Measurements from ENCODE around the gene TOLLIP. TPM values are rescaled to one million over a fixed set of nuclear protein-coding genes. Genes with fewer than 3 reads are reported as not detected.

Gene TOLLIP
- total RNA-seq, 1 experiment from 2014 or later, result 32.3 TPM

DNA sequence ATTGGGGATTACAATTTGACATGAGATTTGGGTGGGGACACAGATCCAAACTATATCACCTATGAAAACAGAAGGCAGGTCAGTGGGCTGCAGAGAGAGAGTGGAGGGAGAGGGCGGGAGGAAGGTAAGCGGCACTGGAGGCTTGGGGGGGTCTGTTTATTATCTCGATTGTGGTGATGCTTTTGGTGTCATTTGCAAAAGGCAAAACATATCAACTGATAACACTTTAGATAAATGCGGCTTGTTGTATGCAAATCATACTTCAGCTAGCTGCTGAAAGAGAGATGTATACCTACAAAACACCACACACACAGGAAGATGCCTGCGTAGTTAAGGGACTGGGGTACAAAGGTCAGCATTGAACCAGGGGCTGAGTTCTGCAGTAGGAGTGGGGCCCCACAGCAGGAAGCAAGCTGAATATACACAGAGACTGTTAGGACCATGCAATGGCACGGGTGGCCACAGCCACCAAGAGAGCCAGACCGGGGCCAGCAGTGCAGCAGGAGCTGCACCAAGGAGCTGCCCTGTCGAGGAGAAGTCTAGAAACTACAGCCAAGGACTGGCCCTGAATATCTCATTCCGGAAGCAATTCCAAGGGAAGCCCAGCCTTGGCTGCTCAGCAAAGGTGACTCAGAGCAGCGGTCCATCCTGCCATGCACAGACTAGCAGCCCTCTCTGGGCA is 23.8 kb upstream of the TOLLIP start:
- Histone ChIP-seq H3K23me2 (ENCODE audit: insufficient read length, low read depth, low read length, poor library complexity, severe bottlenecking) (peaks cover 7% of the 10 kb centered on the region), H2BK5ac (ENCODE audit: insufficient read length, low read length) (no peak overlapping the region), H2BK20ac (ENCODE audit: low read depth, low read length, poor library complexity, severe bottlenecking) (no peak overlapping the region), H3K4me2 (ENCODE audit: insufficient read depth, insufficient read length, low read length) (no peak overlapping the region), H3K18ac (ENCODE audit: insufficient read length, low read depth, low read length) (no peak overlapping the region), H4K8ac (replicated peaks; ENCODE audit: insufficient read length, low read depth, low read length) (no peak overlapping the region), H2AK5ac (ENCODE audit: insufficient read length, low read length) (no peak overlapping the region), H4K91ac (ENCODE audit: insufficient read length, low read depth, low read length) (no peak overlapping the region), H3K79me2 (ENCODE audit: insufficient read depth, low read length) (no peaks in the 10 kb centered on the region), H3T11ph (ENCODE audit: low read length) (no peak overlapping the region), H3K27ac (ENCODE audit: insufficient read length, low read depth, low read length) (no peak overlapping the region), H2BK15ac (ENCODE audit: low read depth, low read length) (no peak overlapping the region), H3K23ac (ENCODE audit: insufficient read length, low read depth, low read length) (no peak overlapping the region), H3K4ac (ENCODE audit: low read depth, low read length) (no peak overlapping the region), H3K4me1 (ENCODE audit: insufficient read depth, low read length) (no peaks in the 10 kb centered on the region), H2BK120ac (ENCODE audit: low read depth, low read length, poor library complexity, severe bottlenecking) (no peak overlapping the region), H3K27me3 (ENCODE audit: insufficient read depth, low read length) (peaks cover 8% of the 10 kb centered on the region; the same call in 1 of the 2 replicates), H4K20me1 (ENCODE audit: control insufficient read depth, insufficient read depth, insufficient read length) (no peaks in the 10 kb centered on the region), H3K9ac (ENCODE audit: extremely low read depth, insufficient read length, low read length) (no peak overlapping the region), H3K14ac (ENCODE audit: insufficient read depth, low read length) (no peak overlapping the region), H3K56ac (ENCODE audit: insufficient read length, low read depth, low read length) (no peak overlapping the region), H3K79me1 (ENCODE audit: insufficient read depth, low read depth, low read length, poor library complexity, severe bottlenecking) (no peaks in the 10 kb centered on the region), H4K5ac (ENCODE audit: insufficient read length, low read depth, low read length) (no peak overlapping the region), H2BK12ac (ENCODE audit: insufficient read length, low read depth, low read length) (no peak overlapping the region), H2AFZ (ENCODE audit: low read length) (no peak overlapping the region), H3K9me3 (ENCODE audit: control insufficient read depth, low read depth, low read length) (no peaks in the 10 kb centered on the region)
- Mint-ChIP-seq H3K27me3 (ENCODE audit: low read depth) (peaks cover 54% of the 10 kb centered on the region), H3K36me3 (ENCODE audit: insufficient read depth in 1 of 3, low read depth in 3 of 3) (peaks cover 3 to 14% (median 6%) of the 10 kb centered on the region in 3 experiments; a peak in 6 of 7 replicates), H3K9me3 (peaks cover 43 to 47% of the 10 kb centered on the region in 2 experiments), H3K4me3 (no peak overlapping the region), H3K27ac (no peak overlapping the region), H3K4me1 (peaks cover 5 to 8% of the 10 kb centered on the region in 2 experiments; a peak in 3 of 4 replicates)
- no CpG with 5 or more reads among the region's 10 CpGs for WGBS (ENCODE audit: extremely low coverage, insufficient read length, low lambda C conversion rate)
- DNase-seq, result no peak
- TF ChIP-seq, protein P1, sequence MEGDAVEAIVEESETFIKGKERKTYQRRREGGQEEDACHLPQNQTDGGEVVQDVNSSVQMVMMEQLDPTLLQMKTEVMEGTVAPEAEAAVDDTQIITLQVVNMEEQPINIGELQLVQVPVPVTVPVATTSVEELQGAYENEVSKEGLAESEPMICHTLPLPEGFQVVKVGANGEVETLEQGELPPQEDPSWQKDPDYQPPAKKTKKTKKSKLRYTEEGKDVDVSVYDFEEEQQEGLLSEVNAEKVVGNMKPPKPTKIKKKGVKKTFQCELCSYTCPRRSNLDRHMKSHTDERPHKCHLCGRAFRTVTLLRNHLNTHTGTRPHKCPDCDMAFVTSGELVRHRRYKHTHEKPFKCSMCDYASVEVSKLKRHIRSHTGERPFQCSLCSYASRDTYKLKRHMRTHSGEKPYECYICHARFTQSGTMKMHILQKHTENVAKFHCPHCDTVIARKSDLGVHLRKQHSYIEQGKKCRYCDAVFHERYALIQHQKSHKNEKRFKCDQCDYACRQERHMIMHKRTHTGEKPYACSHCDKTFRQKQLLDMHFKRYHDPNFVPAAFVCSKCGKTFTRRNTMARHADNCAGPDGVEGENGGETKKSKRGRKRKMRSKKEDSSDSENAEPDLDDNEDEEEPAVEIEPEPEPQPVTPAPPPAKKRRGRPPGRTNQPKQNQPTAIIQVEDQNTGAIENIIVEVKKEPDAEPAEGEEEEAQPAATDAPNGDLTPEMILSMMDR (conservative IDR thresholded peaks at IDR 0.05), result no peak

Measured in H9 (cell line).